ENCODE results near the gene PLD1.
A peak's percentile ranks its signal among the peaks of the same experiment; 100 is the strongest.

PLD1 gene

GRCh38 chr3:171838218-171838720 lies 28.0 kb upstream of the PLD1 start:
- no peak for DNase-seq

- DNase-seq, result no peak
Measured at GRCh38 chr3:171837698-171838097, 27.4 kb upstream of the PLD1 start.

DNA sequence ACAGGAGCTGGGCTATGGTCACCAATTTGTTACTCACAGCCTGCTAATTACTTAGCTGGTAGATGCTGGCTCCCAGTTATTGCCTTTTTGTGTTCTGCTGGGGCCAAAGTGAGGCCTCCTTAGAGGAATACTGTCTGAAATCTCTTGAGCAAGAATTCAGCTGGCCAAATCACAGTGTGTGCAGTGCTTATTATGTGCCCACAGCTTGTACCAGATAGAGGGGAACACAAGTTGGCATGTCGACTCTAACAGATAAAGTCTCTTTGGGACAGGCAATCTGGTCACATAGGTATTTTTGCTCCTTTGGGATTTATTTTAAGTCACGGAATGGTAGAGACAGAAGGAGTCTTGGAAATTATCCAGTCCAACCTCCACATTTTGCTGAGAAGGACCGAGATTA lies 26.6 kb upstream of the PLD1 start:
- no peak for DNase-seq

GRCh38 chr3:171835613-171836012 lies 25.3 kb upstream of the PLD1 start:
- DNase-seq, result no peak

DNA sequence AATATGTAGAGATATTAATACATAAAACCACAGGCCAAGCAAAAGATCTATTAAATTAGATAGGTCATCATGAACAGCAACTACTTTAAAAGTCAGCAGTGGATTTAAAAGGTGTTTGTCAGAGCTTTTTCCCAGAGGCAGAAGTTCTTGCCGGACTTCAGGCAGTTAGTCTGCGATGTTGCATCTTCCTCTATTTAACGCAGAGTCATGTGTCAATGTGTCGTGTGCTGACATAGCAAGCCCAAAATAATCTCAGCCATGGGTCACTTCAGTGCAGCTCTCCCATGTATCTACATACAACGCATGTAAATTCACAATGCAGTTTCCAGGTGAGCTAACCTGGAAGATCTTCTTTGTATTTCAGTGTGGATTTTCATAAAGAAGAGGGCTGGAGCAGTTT lies 24.8 kb upstream of the PLD1 start:
- no peak for DNase-seq

- DNase-seq, result no peak
Measured at GRCh38 chr3:171834461-171834801, 24.1 kb upstream of the PLD1 start.

- DNase-seq, result peak; percentile 54
Measured at GRCh38 chr3:171833789-171834460, 23.6 kb upstream of the PLD1 start.

- no peak for DNase-seq
Measured at GRCh38 chr3:171832989-171833388, 22.7 kb upstream of the PLD1 start.

- DNase-seq, result no peak
Measured at GRCh38 chr3:171831936-171832335, 21.7 kb upstream of the PLD1 start.

- no peak for DNase-seq
Measured at GRCh38 chr3:171830518-171830875, 20.2 kb upstream of the PLD1 start.

DNA sequence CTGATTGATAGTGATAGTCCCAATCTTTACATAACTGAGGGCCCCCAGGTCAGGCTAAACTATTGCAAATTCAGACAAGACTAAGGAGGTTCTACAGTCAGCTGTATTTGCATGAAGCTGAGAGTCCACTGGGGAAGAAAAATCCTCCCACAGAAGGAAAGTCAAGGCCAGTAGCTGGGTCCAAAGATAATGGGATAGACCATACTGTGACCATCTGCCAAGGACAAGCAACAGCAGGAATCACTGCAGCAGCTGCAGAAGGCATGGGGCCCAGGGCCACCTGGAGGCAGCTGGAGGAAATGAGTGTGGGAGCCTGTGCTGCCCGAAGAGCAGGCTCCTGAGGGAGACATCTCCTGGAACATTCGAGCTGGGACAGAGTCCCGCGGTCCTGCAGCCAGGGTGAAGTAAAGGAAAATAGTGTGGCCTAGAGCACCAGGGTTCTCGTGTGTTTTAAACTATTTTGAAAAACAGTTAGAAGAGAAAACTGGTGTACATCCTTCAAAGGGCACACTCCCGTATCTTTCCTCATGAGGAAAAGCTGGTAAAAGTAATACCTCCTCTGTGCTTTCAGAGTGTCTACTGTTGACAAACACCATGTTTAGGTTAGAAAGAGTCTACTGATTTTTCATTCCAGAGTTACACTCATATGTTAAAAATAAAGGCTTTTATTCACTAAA lies 19.7 kb upstream of the PLD1 start:
- peak; percentile 42 for DNase-seq

- no peak for DNase-seq
Measured at GRCh38 chr3:171828902-171829770, 18.9 kb upstream of the PLD1 start.

GRCh38 chr3:171827836-171828458 lies 17.7 kb upstream of the PLD1 start:
- no peak for DNase-seq

DNA sequence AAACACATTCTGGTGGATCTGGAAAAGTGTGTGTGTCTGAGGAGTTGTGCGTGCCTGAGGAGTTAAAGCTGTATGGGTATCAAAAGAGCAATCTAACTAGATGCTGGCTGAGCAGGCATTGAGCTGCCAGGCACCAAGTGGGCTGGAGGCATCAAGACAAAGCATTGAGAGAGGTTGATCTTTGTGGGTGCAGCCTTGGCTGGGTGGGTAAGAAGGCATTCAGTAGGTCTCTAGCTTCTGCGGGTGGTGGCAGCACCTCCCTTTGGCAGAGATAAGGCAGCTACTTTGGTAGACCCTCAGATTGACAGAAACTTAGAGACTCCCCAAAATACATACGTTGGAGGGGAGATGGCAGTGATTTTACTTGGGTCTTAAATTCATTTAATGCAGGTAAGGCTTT lies 17.1 kb upstream of the PLD1 start:
- DNase-seq, result no peak

GRCh38 chr3:171825222-171825828 lies 15.0 kb upstream of the PLD1 start:
- DNase-seq, result no peak

- no peak for DNase-seq
Measured at GRCh38 chr3:171824824-171825221, 14.5 kb upstream of the PLD1 start.

DNA sequence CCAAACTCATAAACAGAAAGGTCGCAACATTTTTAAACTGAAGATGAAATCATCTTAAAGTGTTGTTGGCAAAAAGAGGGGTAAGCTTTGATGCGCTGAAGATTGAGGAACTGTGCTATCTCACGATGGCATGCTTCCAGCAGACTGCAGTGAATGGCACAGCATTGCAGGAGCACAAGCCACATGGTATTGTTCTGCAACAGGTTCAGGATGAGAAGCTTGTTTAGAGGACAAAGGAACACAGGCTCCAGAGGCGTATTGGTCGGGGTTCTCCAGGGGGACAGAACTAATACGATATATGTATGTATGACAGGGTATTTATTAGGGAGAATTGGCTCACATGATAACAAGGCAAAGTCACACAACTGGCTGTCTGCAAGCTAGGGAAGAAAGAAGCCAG lies 13.8 kb upstream of the PLD1 start:
- no peak for DNase-seq

DNA sequence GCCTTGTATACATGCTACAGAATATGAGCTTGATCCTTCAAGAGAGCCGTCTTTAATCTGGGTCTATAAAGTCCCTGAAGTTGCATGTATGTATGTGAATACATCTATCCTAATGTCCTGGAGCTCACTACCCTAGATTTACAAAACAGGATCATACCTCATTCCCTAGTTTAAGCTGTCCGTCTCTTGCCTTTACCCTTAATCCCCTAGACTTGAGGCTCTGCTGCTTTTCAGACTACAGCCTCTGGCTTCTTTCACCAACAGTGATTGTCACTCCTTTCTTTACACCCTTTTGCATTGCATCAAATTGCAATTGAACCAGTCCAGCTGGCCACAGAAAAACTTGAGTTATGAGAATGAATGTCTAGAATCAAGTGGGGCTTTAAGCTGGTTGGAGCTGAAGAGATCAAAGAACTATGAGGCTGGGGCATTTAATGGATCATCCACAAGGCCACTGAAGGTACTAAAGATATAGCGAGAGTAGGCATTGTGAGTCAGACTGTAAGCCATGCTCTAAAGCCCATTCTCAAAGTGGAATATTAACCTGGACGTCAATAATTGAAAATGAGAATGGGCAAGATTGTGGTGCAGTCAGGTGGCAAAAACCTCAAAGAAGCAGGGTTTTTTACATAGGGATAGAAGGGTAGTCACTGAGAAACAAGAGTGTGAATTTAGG lies 12.3 kb upstream of the PLD1 start:
- DNase-seq, result no peak

DNA sequence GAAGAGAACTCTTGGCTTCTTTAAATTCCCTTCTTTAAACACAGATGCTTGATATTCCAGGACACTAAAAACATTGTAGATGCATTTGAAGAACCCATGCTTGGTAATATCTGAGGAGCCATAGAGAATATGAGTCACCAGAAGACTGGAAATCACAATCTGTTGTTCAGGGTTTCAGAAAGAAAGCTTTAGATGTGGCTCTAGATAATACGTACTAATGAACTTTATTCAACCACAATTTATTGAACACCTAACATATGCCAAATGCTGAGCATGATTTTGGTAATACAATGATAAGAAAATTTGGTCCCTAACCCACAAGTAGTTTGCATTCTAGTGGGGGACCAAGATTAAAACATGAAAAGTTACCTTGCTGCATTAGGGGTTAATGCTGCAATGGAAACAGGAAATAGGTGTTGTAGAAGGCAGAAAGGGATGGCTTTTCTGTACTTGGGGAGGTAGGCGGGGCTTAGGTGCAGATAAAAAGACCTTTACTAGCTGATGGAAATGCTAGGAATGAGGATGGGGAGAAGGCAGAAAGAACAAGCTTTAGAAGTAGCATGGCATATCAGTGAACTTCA lies 11.6 kb upstream of the PLD1 start:
- DNase-seq, result no peak

DNA sequence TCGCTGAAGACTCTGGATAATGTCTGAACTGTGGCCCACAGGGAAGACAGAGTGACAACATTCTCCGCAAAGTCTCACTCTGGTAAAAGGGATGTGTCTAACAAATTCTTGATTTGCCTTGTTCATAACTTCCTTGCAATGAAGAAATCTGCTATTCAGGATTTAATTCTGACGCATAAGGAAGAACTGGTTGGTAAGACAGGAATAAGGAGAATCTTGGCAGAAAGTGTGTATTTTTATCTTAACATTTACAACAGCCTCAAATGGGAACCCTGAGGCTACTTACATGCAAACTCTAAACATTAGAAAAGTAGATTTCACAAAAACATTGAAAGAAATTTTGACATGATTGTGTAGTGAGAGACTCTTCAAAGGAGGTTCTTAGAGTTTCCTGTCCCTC lies 10.8 kb upstream of the PLD1 start:
- no peak for DNase-seq

- DNase-seq, result no peak
Measured at GRCh38 chr3:171817074-171817800, 7.0 kb upstream of the PLD1 start.

Measured in NCI-H2171 treated with DMSO at 0.1 percent for 48 hours (cell line).